ENCODE data around the gene FOXO1.

The FOXO1 gene

GRCh38 chr13:40539576-40540327 lies 126.7 kb downstream of the FOXO1 start:
- DNase-seq = no peak

GRCh38 chr13:40537146-40537895 lies 129.1 kb downstream of the FOXO1 start:
- DNase-seq = no peak

GRCh38 chr13:40536443-40537113 lies 129.9 kb downstream of the FOXO1 start:
- DNase-seq = no peak

DNA sequence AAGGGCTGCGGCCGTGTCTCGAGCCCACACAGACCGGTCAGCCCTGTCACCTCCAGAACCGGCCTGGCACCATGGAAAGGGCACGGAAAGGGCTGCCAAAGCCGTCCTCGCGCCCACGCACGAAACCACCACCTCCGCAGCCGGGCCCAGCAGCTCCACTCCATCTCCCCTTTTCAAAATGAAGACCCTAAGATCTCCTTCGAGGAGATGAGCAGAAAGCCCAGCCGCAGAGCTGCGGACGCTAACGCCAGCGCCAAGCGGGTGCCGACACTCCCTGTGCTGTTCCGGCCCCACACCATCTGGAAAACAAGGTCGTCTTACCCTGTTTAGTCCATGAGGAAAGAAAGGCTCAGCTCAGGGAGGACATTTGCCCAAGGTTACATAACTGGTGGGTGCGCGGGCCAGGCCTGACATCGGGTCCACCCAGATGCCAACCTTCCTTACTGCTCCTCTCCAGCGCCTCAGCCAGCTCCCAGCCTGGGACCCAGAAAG lies 131.1 kb downstream of the FOXO1 start:
- no peak for DNase-seq

DNA sequence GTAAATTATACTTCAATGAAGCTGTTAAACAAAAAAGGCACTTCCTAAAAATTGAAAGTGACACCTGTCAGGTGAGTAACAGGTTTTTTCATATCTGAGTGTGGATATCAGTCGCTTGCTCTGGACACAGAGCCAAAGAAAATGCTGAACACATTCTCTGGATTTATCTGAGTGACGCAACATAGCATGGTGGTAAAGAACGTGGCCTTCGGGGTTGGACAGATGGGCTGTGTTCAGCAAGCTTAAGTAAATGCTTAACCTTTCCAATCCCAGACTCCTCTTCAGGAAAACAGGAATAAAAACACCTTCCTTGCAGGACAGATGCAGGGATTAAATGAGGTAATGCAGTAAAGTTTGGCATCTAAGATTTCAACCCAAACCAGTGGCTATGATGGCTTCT lies 132.0 kb downstream of the FOXO1 start:
- no peak for DNase-seq

GRCh38 chr13:40533072-40533471 lies 133.4 kb downstream of the FOXO1 start:
- no peak for DNase-seq

GRCh38 chr13:40530961-40531360 lies 135.5 kb downstream of the FOXO1 start:
- no peak for DNase-seq

GRCh38 chr13:40528881-40529280 lies 137.6 kb downstream of the FOXO1 start:
- no peak for DNase-seq

- no peak for DNase-seq
Measured at GRCh38 chr13:40527914-40528313, 138.5 kb downstream of the FOXO1 start.

DNA sequence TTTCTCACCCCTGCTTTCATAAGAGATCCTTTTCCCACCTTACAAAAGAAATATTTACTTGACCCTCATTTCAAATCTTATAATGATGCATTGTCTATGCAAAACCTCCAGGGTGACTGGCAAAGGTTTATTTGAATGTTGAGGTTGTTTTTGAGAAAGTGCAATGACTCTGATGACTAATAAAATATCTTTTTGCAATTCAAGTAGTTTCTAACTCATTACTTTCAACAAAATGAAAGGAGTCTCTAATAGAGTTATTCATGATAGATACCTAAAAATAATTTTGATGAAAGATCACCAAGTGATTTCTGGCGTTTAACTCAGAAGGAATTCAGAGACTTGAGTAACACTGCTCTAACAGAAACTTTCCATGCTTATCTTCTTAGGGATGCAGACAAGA lies 144.2 kb downstream of the FOXO1 start:
- DNase-seq = no peak

- no peak for DNase-seq
Measured at GRCh38 chr13:40520916-40521315, 145.5 kb downstream of the FOXO1 start.

- no peak for DNase-seq
Measured at GRCh38 chr13:40519637-40520036, 146.8 kb downstream of the FOXO1 start.

DNA sequence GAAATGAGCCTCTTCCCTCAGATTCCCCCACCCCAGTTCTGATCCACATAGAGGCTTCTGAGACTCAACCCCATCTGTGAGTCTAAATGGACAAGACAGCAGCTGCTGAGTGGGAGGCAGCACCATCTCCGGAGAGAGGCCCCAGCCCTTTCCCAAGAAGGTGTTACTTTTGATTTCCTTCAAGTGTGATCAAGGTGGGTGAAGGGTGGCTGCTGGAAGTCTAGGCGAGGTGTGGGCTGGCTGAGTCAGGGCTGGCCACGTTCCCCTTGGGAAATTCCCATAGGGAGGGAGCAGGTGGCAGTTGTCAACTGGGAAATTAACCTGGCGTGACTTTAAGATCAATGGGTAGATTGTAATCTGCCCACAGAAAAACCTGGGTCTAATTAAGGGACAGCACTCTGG lies 148.0 kb downstream of the FOXO1 start:
- no peak for DNase-seq

GRCh38 chr13:40517486-40518480 lies 148.7 kb downstream of the FOXO1 start:
- DNase-seq = no peak

DNA sequence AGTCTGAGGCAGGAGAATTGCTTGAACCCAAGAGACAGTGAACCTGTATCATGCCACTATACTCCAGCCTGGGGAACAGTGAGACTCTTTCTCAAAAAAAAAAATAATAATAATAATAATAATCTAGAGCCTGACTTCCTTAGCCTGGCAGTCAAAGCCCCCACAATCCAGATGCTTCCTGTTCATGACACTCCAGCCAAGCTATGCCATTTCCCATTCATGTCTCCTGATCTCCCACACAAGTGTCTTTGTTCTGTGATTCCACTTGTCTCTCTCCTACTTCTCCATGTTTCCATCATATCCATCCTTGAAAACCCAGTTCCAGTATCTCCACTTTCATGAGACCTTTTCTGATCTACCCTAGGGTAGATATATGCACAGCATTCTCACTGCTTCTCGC lies 150.7 kb downstream of the FOXO1 start:
- no peak for DNase-seq

GRCh38 chr13:40514802-40515201 lies 151.6 kb downstream of the FOXO1 start:
- DNase-seq = no peak

DNA sequence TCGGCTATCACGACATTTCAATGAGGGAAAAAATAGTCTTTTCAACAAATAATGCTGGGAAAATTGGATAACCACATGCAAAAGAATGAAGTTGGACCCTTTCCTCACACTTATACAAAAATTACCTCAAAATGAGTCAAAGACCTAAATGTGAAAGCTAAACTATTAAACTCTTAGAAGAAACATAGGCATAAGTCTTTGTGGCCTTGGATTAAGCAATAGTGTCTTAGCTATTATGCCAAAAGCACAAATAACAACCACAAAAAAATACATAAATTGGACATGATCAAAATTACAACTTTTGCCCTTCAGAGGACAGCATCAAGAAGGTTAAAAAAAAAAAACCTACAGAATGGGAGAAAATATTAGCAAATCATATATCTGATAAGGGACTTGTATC lies 156.6 kb downstream of the FOXO1 start:
- DNase-seq = no peak

DNA sequence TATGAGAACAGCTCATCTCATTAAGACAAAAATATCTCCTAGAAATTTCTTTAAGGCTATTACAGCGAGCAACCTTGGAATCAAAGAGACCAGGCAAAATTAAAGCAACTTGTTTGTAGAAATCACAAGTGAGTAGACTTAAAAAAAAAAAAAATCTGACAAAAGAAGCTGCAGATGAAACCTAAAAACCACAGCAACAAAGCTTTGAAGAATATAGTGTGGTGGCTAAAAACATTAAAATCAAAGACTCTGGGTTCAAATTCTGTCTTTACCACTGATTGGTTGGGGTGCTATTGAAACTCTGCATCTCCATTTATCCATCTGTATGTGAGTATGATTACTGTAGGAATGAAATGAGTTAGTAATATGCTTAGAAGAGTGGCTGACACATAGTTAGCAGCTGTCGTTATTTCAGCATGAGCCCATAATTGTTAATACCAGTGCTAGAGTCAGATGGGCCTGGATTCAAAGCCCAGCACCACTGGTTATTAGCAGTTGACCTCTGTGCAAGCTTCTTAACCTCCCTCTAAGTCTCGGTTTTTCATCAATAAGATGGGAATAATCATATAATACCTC lies 157.6 kb downstream of the FOXO1 start:
- no peak for DNase-seq

DNA sequence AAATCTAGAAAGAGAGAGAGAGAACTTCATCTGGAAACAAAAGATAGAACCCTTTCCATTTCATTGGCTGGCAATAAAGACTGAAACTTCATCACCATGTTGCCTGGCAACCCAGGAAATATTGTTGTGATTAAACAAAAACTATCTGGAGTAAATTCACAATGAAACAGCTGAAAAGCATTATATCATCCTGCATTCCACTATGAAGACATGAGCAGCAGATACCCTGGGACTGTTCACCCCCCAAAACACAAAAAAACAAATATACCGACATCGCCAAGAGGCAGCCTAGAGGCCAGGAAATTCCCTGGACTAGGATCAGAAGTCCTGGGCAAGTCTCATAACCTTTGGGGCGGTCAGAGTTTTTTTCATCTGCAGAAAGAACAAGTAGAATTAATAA lies 158.3 kb downstream of the FOXO1 start:
- DNase-seq = no peak

- DNase-seq = no peak
Measured at GRCh38 chr13:40506592-40507446, 159.6 kb downstream of the FOXO1 start.

Measured in amniotic stem cell (primary cell).